ENCODE results near the gene PCED1B. TPM values are rescaled to one million over a fixed set of nuclear protein-coding genes. Genes with fewer than 3 reads are reported as not detected.
"Not testable (repeated sequence)": the region's sequence is repeated elsewhere in the genome, so short reads cannot be mapped to it uniquely, and the experiment has no call there.

PCED1B gene
- total RNA-seq, 1 donor from 2014 or later: 1.7 TPM

- not testable (repeated sequence) for ATAC-seq
Measured at GRCh38 chr12:47279758-47280157, 200.3 kb downstream of the PCED1B start.

DNA sequence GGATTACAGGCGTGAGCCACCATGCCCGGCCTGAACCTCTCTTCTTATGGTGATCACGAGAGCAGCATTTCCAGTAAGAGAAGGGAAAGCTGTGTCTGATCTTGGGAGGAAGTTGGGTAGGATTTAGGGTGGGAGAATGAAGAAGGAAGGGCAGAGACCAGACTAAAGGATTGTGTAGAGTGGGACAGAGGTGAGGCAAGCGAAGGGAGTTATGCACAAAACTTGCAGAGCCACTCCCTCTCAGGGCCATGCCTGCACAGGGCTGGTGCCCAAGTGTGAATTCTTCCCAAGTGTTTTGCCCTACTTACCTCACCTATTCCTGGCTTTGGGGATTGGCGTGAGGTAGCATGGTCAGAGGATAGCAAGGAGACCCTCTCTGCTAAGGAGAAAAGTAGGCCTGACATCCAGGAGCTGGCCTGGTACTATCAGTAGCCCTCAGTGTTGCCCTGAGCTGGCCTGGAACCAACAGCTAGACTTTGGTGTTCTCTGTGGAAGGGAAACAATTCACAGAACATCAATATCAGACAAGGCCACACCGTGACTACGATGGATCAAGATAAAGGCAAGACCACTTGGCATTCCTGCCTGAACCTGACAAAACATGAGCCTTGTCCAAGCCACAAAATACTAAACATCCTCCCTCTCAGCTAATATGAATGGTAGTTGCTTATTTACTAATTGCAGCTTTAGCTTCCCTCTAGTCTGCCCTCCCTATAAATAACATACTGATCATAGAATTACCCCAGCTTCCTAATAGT, 201.3 kb downstream of the PCED1B start:
- no peak for ATAC-seq

DNA sequence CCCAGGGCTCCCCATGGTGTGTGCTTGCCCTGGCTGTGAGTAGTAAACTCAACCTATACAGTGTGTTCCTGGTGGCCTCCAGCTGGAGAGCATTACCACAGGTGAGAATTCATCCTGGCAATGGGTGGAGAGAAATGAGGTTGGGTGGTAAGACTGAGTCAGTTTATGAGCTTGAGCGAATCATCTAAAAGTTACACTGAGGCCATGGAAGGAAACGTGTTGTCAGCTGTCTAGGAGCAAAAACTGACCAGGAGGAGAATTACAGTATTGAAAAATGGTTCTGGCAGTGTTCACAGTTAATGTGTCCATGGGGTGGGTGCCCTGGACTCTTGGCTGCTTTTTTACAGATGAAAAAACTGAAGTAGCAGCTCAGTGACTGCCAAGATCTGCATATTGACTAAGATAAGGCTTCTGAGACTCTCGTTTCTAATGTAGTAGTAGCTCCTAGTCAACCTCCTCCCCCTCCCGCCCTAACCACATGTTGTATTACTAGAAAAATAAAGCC, 202.3 kb downstream of the PCED1B start:
- ATAC-seq: no peak

- no peak for ATAC-seq
Measured at GRCh38 chr12:47282206-47282605, 202.8 kb downstream of the PCED1B start.

Other genes starting within 250 kb of the PCED1B start
- gene AMIGO2, start 338 bp downstream of the PCED1B start, total RNA-seq: 1.5 TPM